Activated effector memory CD4-positive, alpha-beta T cell treated with anti-CD3 and anti-CD28 coated beads, Interleukin-2, amount 50 U/mL, for 16 hours (primary cell): ENCODE data around the gene MTCL1.

Source experiments
- DNase-seq: peaks from one replicate; pipeline ENCODE4 v3.0.0-alpha.2; 2020

MTCL1 gene

DNA sequence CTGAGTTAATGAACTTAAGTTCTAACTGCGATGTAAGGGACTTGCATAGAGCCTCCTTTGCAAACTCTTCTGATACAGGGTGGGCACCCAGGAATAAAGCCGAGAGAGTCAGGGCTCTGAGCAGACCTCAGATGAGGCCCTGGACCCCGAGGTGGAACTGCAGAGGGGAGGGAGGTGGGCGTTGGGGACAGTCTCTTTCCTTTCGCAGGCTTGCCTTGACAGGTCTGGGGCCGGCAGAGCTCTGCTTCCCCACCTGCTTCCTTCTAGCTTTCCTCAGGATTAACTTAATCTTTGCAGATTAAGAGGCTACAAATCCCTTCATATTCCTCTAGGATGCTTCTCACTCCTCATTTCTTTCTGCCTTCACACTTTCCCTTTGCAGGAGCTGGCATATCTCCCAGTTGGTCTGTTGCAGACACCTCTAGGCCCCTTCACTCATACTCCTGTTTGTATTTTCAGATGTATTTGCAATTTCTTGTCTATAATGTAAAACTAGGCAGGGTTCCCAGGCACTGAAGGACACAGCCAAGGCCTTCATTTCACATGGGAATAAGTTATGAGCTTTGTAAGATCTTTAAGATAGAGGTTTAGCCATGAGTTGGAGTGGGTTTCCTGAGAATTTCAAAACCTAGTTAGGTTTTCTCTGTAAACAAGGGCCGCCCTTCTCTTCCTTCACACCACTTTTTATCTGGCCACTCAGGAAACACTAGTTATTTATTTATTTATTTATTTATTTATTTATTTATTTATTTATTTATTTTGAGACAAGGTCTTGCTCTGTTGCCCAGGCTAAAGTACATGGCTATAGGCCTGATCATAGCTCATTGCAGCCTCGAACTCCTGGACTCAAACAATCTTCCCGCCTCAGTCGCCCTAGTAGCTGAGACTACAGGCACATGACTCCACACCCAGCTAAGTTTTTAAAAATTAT is 70.9 kb downstream of the MTCL1 start:
- DNase-seq, result no peak

- DNase-seq, result no peak
Observed at GRCh38 chr18:8777846-8778245, 72.5 kb downstream of the MTCL1 start.

DNA sequence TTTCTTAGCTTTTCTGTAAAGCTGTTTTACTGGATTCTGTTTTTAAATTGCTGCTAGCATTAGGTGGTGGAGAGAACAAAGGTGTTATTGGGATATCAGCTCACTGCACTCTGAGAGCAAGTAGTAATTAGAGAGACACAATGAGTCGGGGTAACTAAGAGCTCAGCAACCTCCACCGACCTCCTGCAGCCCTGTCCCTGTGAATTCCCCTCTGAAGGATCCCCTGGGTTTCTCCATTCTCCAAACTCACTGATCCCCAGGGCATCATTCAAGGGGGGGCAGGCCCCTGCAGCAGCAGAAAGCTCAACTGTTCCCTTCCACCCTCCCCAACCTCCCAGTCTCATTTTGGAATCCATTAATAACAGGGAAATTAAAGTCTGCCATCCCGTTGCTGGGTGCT is 73.0 kb downstream of the MTCL1 start:
- no peak for DNase-seq

DNA sequence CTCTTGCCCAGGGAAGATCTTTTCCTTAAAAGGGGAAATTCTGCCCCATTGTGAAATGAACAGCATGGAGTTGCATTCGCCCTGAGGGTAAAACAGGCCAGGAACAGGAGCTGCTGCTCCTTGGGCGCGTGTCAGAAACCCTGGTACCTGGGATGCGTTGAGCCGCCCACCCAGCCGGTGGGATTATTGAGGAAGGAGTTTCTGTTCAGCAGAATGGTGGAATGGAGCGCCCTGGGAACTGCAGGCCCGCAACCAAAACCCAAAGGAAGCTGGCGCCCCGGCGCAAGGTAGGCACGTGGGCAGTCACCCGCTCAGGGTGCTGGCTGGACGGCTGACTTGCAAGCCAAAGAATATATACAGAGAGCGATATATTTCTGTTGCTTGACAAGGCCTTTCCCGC is 73.5 kb downstream of the MTCL1 start:
- no peak for DNase-seq

DNA sequence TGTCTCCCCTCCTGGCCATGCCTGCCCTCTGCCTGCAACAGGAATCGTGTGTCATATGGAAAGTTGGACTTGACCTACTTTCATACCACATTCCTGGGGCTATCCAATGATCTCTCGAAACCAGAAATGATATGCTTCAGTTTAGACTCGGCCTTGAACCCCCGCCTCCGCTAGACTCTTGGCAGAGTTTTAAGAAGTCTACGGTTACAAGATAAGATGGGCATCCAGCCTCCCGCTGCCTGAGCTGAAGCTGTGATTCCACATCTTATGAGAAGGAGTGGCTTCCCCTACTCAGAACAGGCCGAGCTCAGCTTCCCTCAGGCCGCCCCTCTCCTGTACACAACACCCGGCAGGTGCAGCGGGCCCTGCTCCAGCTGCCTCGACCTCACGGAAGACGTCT is 73.9 kb downstream of the MTCL1 start:
- DNase-seq, result no peak

GRCh38 chr18:8780227-8780626 is 74.9 kb downstream of the MTCL1 start:
- DNase-seq, result no peak

GRCh38 chr18:8781671-8782070 is 76.3 kb downstream of the MTCL1 start:
- DNase-seq, result no peak

GRCh38 chr18:8783335-8783993 is 78.1 kb downstream of the MTCL1 start:
- no peak for DNase-seq

GRCh38 chr18:8783994-8784530 is 78.7 kb downstream of the MTCL1 start:
- DNase-seq, result no peak

GRCh38 chr18:8785261-8785660 is 79.9 kb downstream of the MTCL1 start:
- no peak for DNase-seq

DNA sequence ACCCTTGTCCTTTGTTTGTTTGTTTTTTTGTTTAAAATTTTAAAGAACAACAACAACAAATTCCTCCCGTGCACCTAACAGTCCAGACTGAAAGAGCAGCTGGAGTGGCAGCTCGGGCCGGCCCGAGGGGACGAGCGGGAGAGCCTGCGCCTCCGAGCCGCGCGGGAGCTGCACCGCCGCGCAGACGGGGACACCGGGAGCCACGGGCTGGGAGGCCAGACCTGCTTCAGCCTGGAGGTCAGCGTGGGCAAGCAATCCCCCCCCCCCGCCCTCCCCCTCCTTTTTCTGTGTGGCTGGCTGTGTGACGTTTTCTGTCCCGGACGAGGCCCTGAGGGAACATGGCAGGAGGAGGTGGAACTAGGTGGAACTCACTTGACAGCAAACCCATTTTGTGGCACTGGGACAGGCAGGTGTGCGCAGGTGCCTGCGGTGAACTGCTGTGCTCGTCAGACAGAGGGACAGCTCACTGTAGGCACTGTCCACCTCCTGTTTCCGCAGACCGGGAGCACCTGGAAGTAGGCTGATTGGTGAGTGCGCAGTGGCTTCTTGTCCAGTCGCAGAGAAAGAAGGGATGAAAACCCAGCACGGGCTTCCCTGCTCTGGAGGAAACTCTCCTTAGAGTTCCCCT is 80.6 kb downstream of the MTCL1 start:
- DNase-seq, result no peak

- DNase-seq, result no peak
Observed at GRCh38 chr18:8786483-8787370, 81.4 kb downstream of the MTCL1 start.

- DNase-seq, result no peak
Observed at GRCh38 chr18:8787371-8787670, 82.0 kb downstream of the MTCL1 start.

GRCh38 chr18:8787794-8788193 is 82.4 kb downstream of the MTCL1 start:
- no peak for DNase-seq

GRCh38 chr18:8788503-8789429 is 83.4 kb downstream of the MTCL1 start:
- DNase-seq, result no peak

- no peak for DNase-seq
Observed at GRCh38 chr18:8791171-8791651, 85.9 kb downstream of the MTCL1 start.

- no peak for DNase-seq
Observed at GRCh38 chr18:8792688-8793316, 87.4 kb downstream of the MTCL1 start.

- DNase-seq, result no peak
Observed at GRCh38 chr18:8793445-8794155, 88.2 kb downstream of the MTCL1 start.

GRCh38 chr18:8794156-8794933 is 89.0 kb downstream of the MTCL1 start:
- DNase-seq, result no peak

GRCh38 chr18:8794934-8795280 is 89.6 kb downstream of the MTCL1 start:
- DNase-seq, result no peak
